Activated CD8-positive, alpha-beta memory T cell treated with anti-CD3 and anti-CD28 coated beads, Interleukin-2, amount 50 U/mL, for 1 hour (primary cell): ENCODE data around the gene DACH2.

ENCODE experiments used
- DNase-seq: peaks from one replicate; pipeline ENCODE4 v3.0.0-alpha.2; 2020; ENCODE audit errors: extremely low read depth

The DACH2 gene

GRCh38 chrX:86322913-86323312 is 174.7 kb downstream of the DACH2 start:
- no peak for DNase-seq

DNA sequence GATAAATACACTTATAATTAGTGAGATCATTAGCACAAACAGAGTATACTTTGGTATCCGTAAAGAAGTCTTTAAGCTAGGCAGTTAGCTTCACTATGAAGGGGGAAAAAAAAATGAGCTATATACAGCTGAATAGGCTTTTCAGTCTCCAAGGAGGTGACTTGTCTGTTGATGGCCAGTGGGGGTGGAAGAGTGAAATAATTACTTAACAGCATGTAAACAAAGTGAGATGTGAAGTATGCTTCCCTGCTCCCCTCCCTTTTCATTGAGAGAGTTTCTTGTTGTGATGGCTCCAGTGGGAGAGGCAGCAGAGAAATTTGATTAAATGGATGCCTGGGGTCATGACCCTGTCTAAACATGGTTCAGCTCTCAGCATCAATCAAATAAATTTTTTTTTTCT is 180.9 kb downstream of the DACH2 start:
- no peak for DNase-seq

GRCh38 chrX:86348669-86349068 is 200.4 kb downstream of the DACH2 start:
- no peak for DNase-seq

DNA sequence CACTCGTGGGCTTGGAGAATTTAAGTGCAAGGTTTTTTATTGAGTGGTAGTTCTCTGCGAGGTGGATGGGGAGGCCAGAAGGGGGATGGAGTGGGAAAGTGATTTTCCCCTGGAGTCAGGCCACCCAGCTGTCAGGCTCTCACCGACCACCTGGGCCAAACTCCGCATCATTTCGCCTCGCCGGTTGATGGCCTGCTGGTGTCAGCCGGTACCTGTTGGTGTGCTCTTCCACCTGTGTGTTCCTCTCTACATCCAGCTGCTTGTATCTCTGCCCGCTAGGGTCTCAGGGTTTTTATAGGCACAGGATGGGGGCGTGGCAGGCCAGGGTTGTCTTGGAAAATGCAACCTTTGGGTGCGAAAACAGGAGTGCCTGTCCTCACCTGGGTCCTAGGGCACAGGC is 200.9 kb downstream of the DACH2 start:
- no peak for DNase-seq

GRCh38 chrX:86369847-86370630 is 221.8 kb downstream of the DACH2 start:
- DNase-seq, result no peak

DNA sequence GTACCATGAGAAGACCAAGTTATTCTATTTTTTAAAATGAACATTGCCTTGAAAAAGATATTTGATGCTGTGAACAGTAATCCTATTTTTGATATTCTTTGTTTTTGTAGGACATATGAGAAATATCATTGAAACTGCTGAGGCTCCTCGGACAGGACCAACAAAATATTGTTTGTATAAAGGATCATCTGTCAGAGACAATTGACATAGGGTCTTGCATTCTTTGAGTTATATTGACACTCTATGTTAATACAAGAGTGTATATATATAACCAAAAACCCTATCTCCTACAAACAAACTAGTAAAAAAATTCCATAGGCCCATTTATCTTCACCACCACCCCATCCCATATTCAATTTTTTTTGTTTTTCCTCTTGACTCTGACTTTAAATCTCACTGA is 222.7 kb downstream of the DACH2 start:
- no peak for DNase-seq

DNA sequence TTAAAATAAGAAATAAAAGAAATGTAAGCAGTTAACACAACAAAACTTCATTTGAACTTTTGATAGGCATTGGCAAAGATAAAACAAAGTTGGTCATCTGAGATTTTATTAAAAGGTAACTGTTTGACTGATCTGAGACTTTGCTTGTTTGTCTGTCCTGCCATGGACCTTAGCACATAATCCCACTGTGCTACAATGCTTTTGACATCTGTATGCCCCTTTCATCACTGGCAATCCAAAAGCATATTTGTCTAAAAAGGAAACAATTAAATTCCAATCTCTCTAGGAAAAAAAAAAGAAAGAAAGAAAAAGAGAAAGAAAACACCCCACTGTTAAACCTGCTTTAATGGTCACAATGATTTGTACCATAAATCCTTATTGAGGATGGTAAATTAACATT is 231.0 kb downstream of the DACH2 start:
- no peak for DNase-seq

- no peak for DNase-seq
Observed at GRCh38 chrX:86383681-86384540, 235.7 kb downstream of the DACH2 start.

DNA sequence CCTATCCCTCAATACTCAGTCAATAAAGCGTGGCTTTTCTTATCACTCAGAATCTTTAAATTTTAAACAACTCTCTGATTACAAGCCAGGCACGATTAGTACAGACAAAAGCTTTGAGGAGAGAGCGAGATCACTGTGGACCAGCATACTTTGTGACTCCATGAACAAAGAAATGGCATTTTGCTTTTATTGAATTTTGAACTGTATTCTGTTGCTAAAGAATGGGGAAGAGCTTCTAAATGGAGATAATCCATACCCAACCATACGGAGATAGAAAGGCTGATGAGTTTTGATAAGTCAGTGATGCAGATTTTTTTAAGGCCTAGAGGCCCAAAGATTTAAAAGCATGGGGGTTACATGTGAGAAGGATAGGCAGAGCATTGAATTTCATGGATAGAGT is 259.1 kb downstream of the DACH2 start:
- no peak for DNase-seq

- DNase-seq, result no peak
Observed at GRCh38 chrX:86421771-86422170, 273.5 kb downstream of the DACH2 start.

GRCh38 chrX:86436116-86436515 is 287.9 kb downstream of the DACH2 start:
- no peak for DNase-seq

- no peak for DNase-seq
Observed at GRCh38 chrX:86455495-86455894, 307.2 kb downstream of the DACH2 start.

DNA sequence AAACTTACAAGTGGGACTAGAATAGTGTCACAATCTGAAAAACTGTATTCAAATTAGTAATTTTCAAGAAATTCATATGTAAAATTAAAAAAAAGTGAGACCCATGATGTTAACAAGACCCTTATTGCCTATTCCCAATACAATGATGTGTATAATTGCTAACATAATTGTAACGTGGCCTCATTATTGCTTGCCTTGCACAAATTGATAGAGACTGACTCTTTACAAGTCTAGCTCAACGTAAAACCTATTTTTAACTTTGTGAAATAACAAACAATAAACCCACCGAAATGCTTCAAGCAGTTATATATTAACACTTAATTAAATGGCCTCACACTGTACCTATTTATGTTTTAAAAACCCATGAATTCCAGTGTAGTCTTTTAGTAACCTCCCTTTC is 312.5 kb downstream of the DACH2 start:
- DNase-seq, result no peak

DNA sequence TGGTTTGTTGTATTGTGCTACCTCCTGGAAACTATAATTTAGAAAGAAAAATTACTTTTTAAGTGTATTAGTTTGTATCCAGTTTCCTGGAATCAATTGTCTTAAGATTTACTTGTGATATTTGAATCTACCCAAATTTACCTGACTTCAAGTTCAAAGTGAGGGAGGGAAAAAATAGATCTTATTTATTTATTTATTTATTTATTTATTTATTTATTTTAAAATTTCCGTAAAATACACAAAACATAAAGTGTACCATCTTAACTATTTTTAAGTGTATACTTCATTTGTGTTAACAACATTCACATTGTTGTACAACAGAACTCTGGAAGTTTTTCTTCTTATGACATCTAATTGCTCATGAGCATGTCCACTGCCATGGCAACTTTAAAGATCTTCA is 356.0 kb downstream of the DACH2 start:
- no peak for DNase-seq

- no peak for DNase-seq
Observed at GRCh38 chrX:86507331-86507730, 359.1 kb downstream of the DACH2 start.

GRCh38 chrX:86579777-86580176 is 431.5 kb downstream of the DACH2 start:
- no peak for DNase-seq

GRCh38 chrX:86604607-86605006 is 456.4 kb downstream of the DACH2 start:
- no peak for DNase-seq

GRCh38 chrX:86696951-86697350 is 548.7 kb downstream of the DACH2 start:
- DNase-seq, result no peak

DNA sequence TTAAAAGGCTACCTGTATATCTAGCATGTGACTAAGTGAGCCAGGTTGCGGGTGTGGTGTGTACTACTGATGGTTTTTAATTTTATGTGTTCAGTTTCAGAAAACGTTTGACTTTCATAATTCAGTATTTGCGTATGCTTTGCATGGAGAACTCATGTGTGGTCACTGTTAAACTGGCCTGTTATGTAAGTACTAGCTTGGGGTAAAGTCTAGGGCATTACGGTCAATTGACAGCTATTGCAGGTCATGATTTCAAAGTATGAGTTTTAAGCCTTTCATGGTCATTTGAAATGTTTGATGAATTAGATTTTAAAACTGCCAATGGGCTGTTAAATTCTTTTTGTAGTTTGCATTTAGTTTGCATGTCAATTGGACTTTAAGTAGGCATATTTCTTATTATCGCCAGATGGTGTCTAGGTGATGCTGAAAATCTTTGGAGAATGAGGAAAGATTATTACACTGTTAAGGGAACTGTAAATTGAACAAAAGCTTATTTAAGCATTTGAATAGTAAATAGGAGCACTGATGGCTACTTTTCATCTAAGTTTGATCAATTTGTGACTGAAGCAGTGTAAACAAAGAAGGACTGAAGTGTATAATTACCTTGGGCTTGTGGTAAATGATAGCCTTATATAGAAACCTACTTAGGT is 563.4 kb downstream of the DACH2 start:
- no peak for DNase-seq

GRCh38 chrX:86714441-86714840 is 566.2 kb downstream of the DACH2 start:
- no peak for DNase-seq

DNA sequence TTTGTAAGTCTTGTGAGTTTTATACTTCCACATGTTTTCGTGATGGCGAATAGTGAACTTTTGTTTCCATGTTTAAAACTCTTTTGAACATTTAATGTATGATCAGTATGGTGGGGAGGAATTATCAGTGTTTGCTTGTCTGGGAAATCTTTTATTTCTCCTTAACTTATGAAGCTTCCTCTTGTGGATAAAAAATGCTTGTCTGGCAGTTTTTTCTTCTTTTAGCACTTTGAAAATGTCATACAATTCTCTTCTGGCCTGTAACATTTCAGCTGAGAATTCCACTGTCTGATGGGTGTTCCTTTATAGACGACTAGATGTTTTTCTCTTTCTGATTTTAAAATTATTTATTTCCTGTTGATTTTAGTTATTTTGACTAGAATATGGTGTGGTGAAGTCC is 576.0 kb downstream of the DACH2 start:
- DNase-seq, result no peak

- DNase-seq, result no peak
Observed at GRCh38 chrX:86747091-86747490, 598.8 kb downstream of the DACH2 start.

GRCh38 chrX:86805241-86805640 is 657.0 kb downstream of the DACH2 start:
- no peak for DNase-seq
